H1 (cell line): ENCODE measurements around the gene SGK2. TPM values are rescaled to one million over a fixed set of nuclear protein-coding genes. Genes with fewer than 3 reads are reported as not detected.

Source experiments
- CTCF ChIA-PET: fragments of 300-600 bp; sonication (Branson Sonifier 250); formaldehyde crosslinking; loops from one replicate; lab custom pipeline; 2021; ENCODE audit not compliant: partially characterized antibody; lab: Charles Lee
- POLR2A ChIA-PET: fragments of 300-600 bp; sonication (Branson Sonifier 250); formaldehyde crosslinking; loops from one replicate; lab custom pipeline; 2021; ENCODE audit warnings: inconsistent platforms; ENCODE audit not compliant: partially characterized antibody; lab: Charles Lee
- DNase-seq, 2 experiments: peaks; one replicate each; pipeline versions ENCODE4 v3.0.0 to v3.0.0-alpha.2; 2010 to 2022; ENCODE audit warnings: low spot score in 2 of 2, low read depth in 1 of 2, mixed read lengths in 1 of 2
- FAIRE-seq: peaks from 2 replicates; lab custom pipeline; 2011; peaks lifted over from hg19 to GRCh38; lab: Jason Lieb, UNC
- H2AFZ ChIP-seq: 2 replicates; pipeline ENCODE4 v1.8.1; 2012; ENCODE audit warnings: low read length, inconsistent platforms
- H2AK5ac ChIP-seq: 2 replicates; pipeline ENCODE4 v1.6.1; 2013; ENCODE audit warnings: low read depth, low read length
- H2BK120ac ChIP-seq: replicated peaks from 2 replicates; pipeline ENCODE3; 2013; ENCODE audit warnings: low read depth, low read length, inconsistent platforms
- H2BK12ac ChIP-seq: 2 replicates; pipeline ENCODE4 v1.6.1; 2013; ENCODE audit warnings: low read depth, low read length
- H2BK15ac ChIP-seq: 2 replicates; pipeline ENCODE4 v1.6.1; 2013; ENCODE audit warnings: low read length
- H2BK20ac ChIP-seq: 2 replicates; pipeline ENCODE4 v1.6.1; 2013; ENCODE audit warnings: low read length
- H2BK5ac ChIP-seq: 2 replicates; pipeline ENCODE4 v1.6.1; 2013; ENCODE audit warnings: low read depth, low read length
- H3K14ac ChIP-seq: 2 replicates; pipeline ENCODE4 v1.6.1; 2013; ENCODE audit warnings: inconsistent platforms; ENCODE audit not compliant: insufficient read length
- H3K18ac ChIP-seq: 2 replicates; pipeline ENCODE4 v1.6.1; 2013; ENCODE audit warnings: low read length; ENCODE audit errors: extremely low read depth
- H3K23ac ChIP-seq: 2 replicates; pipeline ENCODE4 v1.6.1; 2013; ENCODE audit warnings: inconsistent platforms; ENCODE audit not compliant: insufficient read length
- H3K23me2 ChIP-seq: 2 replicates; pipeline ENCODE4 v1.6.1; 2013; ENCODE audit warnings: low read depth, low read length
- H3K27ac ChIP-seq: 2 replicates; pipeline ENCODE4 v1.6.1; 2011; ENCODE audit warnings: low read depth, low read length, inconsistent platforms
- H3K27me3 ChIP-seq, 4 experiments: replicated peaks in 1 of 4; 1 replicate in 1 of 4; 2 replicates in 3 of 4; pipeline versions ENCODE4 v1.6.1 to v1.8.1; 2011 to 2013; ENCODE audit warnings: low read length in 3 of 4, mild to moderate bottlenecking in 3 of 4, inconsistent platforms in 2 of 4, mixed read lengths in 2 of 4, moderate library complexity in 1 of 4; ENCODE audit not compliant: control insufficient read depth in 3 of 4, insufficient read depth in 3 of 4; ENCODE audit errors: extremely low read depth in 1 of 4
- H3K36me3 ChIP-seq, 4 experiments: 2 replicates each; pipeline versions ENCODE4 v1.6.1 to v1.8.1; 2011 to 2013; ENCODE audit warnings: mild to moderate bottlenecking in 4 of 4, low read length in 3 of 4, moderate library complexity in 2 of 4, control low read depth in 1 of 4, inconsistent platforms in 1 of 4; ENCODE audit not compliant: insufficient read depth in 4 of 4, control insufficient read depth in 2 of 4
- H3K4ac ChIP-seq: replicated peaks from 2 replicates; pipeline ENCODE3; 2013; ENCODE audit warnings: low read length, low read depth, mixed read lengths, inconsistent platforms; ENCODE audit not compliant: insufficient read length
- H3K4me1 ChIP-seq, 4 experiments: replicated peaks in 1 of 4; 1 replicate in 1 of 4; 2 replicates in 3 of 4; pipeline versions ENCODE4 v1.6.1 to v1.8.1; 2011 to 2013; ENCODE audit warnings: low read length in 3 of 4, inconsistent platforms in 2 of 4, mixed read lengths in 1 of 4; ENCODE audit not compliant: insufficient read depth in 4 of 4, control insufficient read depth in 3 of 4
- H3K4me2 ChIP-seq, 2 experiments: 2 replicates each; pipeline versions ENCODE4 v1.6.1 to v1.8.1; 2011 to 2013; ENCODE audit warnings: low read depth in 2 of 2, low read length in 2 of 2, control low read depth in 1 of 2, inconsistent platforms in 1 of 2, mild to moderate bottlenecking in 1 of 2; ENCODE audit not compliant: insufficient read depth in 1 of 2
- H3K4me3 ChIP-seq, 4 experiments: fragments of 200-600, 300-600 bp in 1 of 4; sonication (generic), shearing (Covaris generic), sonication (Bioruptor Twin) in 1 of 4; 2 replicates each; pipeline versions ENCODE4 v1.5.1 to v1.8.1; 2011 to 2016; ENCODE audit warnings: low read length in 4 of 4, low read depth in 3 of 4, control low read depth in 2 of 4, inconsistent platforms in 2 of 4, mild to moderate bottlenecking in 2 of 4, mixed read lengths in 1 of 4, moderate library complexity in 1 of 4; ENCODE audit not compliant: insufficient read depth in 2 of 4; ENCODE audit errors: extremely low read depth in 1 of 4
- H3K56ac ChIP-seq: replicated peaks from 2 replicates; pipeline ENCODE3; 2013; ENCODE audit warnings: low read depth, mild to moderate bottlenecking, mixed read lengths, low read length, inconsistent platforms; ENCODE audit not compliant: insufficient read length
- H3K79me1 ChIP-seq: 2 replicates; pipeline ENCODE4 v1.6.1; 2013; ENCODE audit warnings: low read depth, low read length, control low read depth
- H3K79me2 ChIP-seq, 2 experiments: 2 replicates each; pipeline versions ENCODE4 v1.6.1 to v1.8.1; 2012 to 2013; ENCODE audit warnings: low read length in 2 of 2, mild to moderate bottlenecking in 2 of 2, inconsistent platforms in 1 of 2; ENCODE audit not compliant: insufficient read depth in 2 of 2, control insufficient read depth in 1 of 2
- H3K9ac ChIP-seq, 4 experiments: replicated peaks in 1 of 4; 1 replicate in 1 of 4; 2 replicates in 3 of 4; pipeline versions ENCODE4 v1.6.1 to v1.8.1; 2011 to 2013; ENCODE audit warnings: low read depth in 3 of 4, low read length in 3 of 4, control low read depth in 2 of 4, mild to moderate bottlenecking in 2 of 4, moderate library complexity in 2 of 4, inconsistent platforms in 1 of 4; ENCODE audit errors: extremely low read depth in 1 of 4
- H3K9me3 ChIP-seq, 2 experiments: 2 replicates each; pipeline versions ENCODE4 v1.6.1 to v1.8.1; 2012 to 2013; ENCODE audit warnings: mild to moderate bottlenecking in 2 of 2, moderate library complexity in 2 of 2, control low read depth in 1 of 2, inconsistent platforms in 1 of 2, low read depth in 1 of 2, low read length in 1 of 2, mixed read lengths in 1 of 2; ENCODE audit not compliant: insufficient read depth in 2 of 2
- H4K20me1 ChIP-seq, 2 experiments: replicated peaks in 1 of 2; 2 replicates each; pipeline versions ENCODE3 to v1.8.1; 2011 to 2013; ENCODE audit warnings: inconsistent platforms in 2 of 2, low read length in 2 of 2, mild to moderate bottlenecking in 1 of 2; ENCODE audit not compliant: insufficient read depth in 2 of 2, control insufficient read depth in 1 of 2
- H4K5ac ChIP-seq: 2 replicates; pipeline ENCODE4 v1.6.1; 2013; ENCODE audit warnings: low read length, low read depth, mixed read lengths, inconsistent platforms; ENCODE audit not compliant: insufficient read length
- H4K8ac ChIP-seq: 2 replicates; pipeline ENCODE4 v1.8.0; 2013; ENCODE audit warnings: mild to moderate bottlenecking, moderate library complexity, low read length, inconsistent platforms; ENCODE audit not compliant: insufficient read depth; ENCODE audit errors: extremely low read depth
- H4K91ac ChIP-seq: replicated peaks from 2 replicates; pipeline ENCODE3; 2013; ENCODE audit warnings: low read length, mixed read lengths, inconsistent platforms; ENCODE audit not compliant: insufficient read length
- CBX5 ChIP-seq: fragments of 300-800, 300-1000 bp; sonication (generic); IDR thresholded peaks from 2 replicates; pipeline ENCODE4 v1.7.1; 2016; ENCODE audit warnings: antibody characterized with exemption, low read length, low read depth
- CHD2 ChIP-seq: IDR thresholded peaks from 2 replicates; pipeline ENCODE4 v1.6.1; 2012; ENCODE audit warnings: low read length, improper control_type of control experiment
- CREB1 ChIP-seq: IDR thresholded peaks from 2 replicates; pipeline ENCODE4 v1.6.1; 2012; ENCODE audit warnings: inconsistent platforms
- MAFK ChIP-seq: IDR thresholded peaks from 2 replicates; pipeline ENCODE4 v1.6.1; 2012; ENCODE audit warnings: low read depth, mild to moderate bottlenecking, improper control_type of control experiment, low read length
- PHF8 ChIP-seq: fragments of 200-600 bp; sonication (generic); conservative IDR thresholded peaks from 2 replicates; pipeline ENCODE4 v1.7.1; 2012; ENCODE audit warnings: low read depth, mild to moderate bottlenecking, inconsistent platforms, low read length, moderate library complexity
- RFX5 ChIP-seq: IDR thresholded peaks from 2 replicates; pipeline ENCODE4 v1.6.1; 2011; ENCODE audit warnings: low read depth, low read length, improper control_type of control experiment, borderline replicate concordance
- SP4 ChIP-seq: IDR thresholded peaks from 2 replicates; pipeline ENCODE4 v1.6.1; 2012; ENCODE audit warnings: low read length, inconsistent platforms
- SRF ChIP-seq: IDR thresholded peaks from 2 replicates; pipeline ENCODE4 v1.6.1; 2011; ENCODE audit warnings: mild to moderate bottlenecking, low read depth, low read length, moderate library complexity
- USF2 ChIP-seq: IDR thresholded peaks from 2 replicates; pipeline ENCODE4 v1.6.1; 2011; ENCODE audit warnings: low read length, improper control_type of control experiment
- polyA plus RNA-seq, 7 experiments: library from polyadenylated mRNA; depleted of rRNA in 3 of 7; stranded (reverse) in 5 of 7; unstranded in 2 of 7; fragments of >200 nt in 5 of 7; fragments of 200-250 nt in 2 of 7; gene quantifications; 1 replicate in 5 of 7; 2 replicates in 1 of 7; 4 replicates in 1 of 7; pipeline versions ENCODE4 v1.2.1 to v1.2.3, GENCODE V29; 2011 to 2013; ENCODE audit warnings: missing spikeins in 2 of 7, mixed read lengths in 2 of 7
- total RNA-seq: library from RNA; stranded (reverse); fragmentation: NEBNext Ultra II Directional; extraction: Animal tissue kit (Norgen Biotek cat#: 25700); gene quantifications from 2 replicates; pipeline ENCODE4 v1.2.1, GENCODE V29; 2021

Gene SGK2
- total and polyA plus RNA-seq, 2 of the 8 experiments (the other 6 are each of a cell fraction or from before 2014, with no cell fraction given): 0.21 TPM; not detected in 1

- FAIRE-seq (no peak), DNase-seq (no peak)
- Histone ChIP-seq H2AFZ (no peak overlapping the region), H2BK120ac (no peak overlapping the region), H4K5ac (no peak overlapping the region), H3K79me2 (no peaks in the 10 kb centered on the region), H3K36me3 (peaks cover 0 to 6% (median 0%) of the 10 kb centered on the region in 4 experiments; a peak in 2 of 8 replicates), H3K14ac (no peak overlapping the region), H3K4ac (no peak overlapping the region), H3K9ac (no peak overlapping the region), H3K4me2 (no peak overlapping the region), H3K79me1 (no peaks in the 10 kb centered on the region), H2BK5ac (no peak overlapping the region), H2AK5ac (no peak overlapping the region), H3K23ac (no peak overlapping the region), H4K91ac (no peak overlapping the region), H3K18ac (no peak overlapping the region), H3K27me3 (no peaks in the 10 kb centered on the region), H3K4me1 (no peaks in the 10 kb centered on the region), H2BK20ac (no peak overlapping the region), H3K9me3 (no peaks in the 10 kb centered on the region), H3K4me3 (no peak overlapping the region), H3K27ac (no peak overlapping the region), H3K23me2 (no peaks in the 10 kb centered on the region), H3K56ac (no peak overlapping the region), H2BK15ac (no peak overlapping the region), H4K8ac (no peak overlapping the region), H4K20me1 (peaks cover 2 to 4% of the 10 kb centered on the region in 2 experiments), H2BK12ac (no peak overlapping the region)
- no peak for TF ChIP-seq SP4
- TF ChIP-seq CBX5: no peak
- TF ChIP-seq SRF: no peak
- TF ChIP-seq PHF8: no peak
- TF ChIP-seq USF2: no peak
- TF ChIP-seq RFX5: no peak
- TF ChIP-seq CHD2: no peak
- no peak for TF ChIP-seq CREB1
- no peak for TF ChIP-seq MAFK
- POLR2A ChIA-PET: interaction anchor here (3.0 to 3.2 kb wide), 2 partner anchors 16 to 73 kb away, joined by 13 to 17 read pairs; partner anchors contain the start of gene SRSF6
- CTCF ChIA-PET: interaction anchor here (0.6 to 7.3 kb wide), 3 partner anchors 7 to 82 kb away, joined by 3 to 54 read pairs (median 3); no protein-coding TSS in a partner anchor
These were observed 27.8 kb upstream of the SGK2 start for GRCh38 chr20:43531091-43531443.
